Measurements from ENCODE around the gene S100A11.

Gene S100A11

DNA sequence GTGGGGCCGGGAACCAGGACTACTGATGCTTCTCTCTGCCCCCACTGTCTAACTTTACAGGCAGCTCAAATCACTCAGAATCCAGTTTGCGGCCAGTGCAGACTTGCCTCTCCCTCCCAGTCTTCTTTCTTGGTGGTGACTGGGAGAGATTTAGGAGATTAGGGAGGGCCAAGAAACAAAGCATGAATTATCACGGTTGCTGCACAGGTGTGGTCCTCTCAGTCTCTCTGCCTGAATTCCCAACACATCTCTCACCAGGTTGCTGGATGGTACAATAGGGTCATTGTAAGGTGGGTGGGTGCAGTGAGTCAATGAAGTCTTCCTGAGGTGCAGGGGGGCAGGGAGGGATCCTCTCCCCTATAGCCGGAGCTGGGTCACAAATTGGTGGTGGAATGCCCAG lies 12.6 kb downstream of the S100A11 start:
- H3K27ac ChIP-seq: no peak overlapping the region
- H3K4me2 ChIP-seq: no peak overlapping the region
- H3K27me3 ChIP-seq (ENCODE audit: insufficient read depth, low read depth): no peaks in the 10 kb centered on the region
- no peak overlapping the region for H2AFZ ChIP-seq (ENCODE audit: low read depth)
- no peak for TF ChIP-seq CTCF (conservative IDR thresholded peaks at IDR 0.05; ENCODE audit: low read depth, low read length)
- H3K9ac ChIP-seq: no peak overlapping the region
- peaks cover 2% of the 10 kb centered on the region for H3K4me1 ChIP-seq (ENCODE audit: low read depth, poor library complexity, severe bottlenecking)
- no peaks in the 10 kb centered on the region for H4K20me1 ChIP-seq (ENCODE audit: insufficient read depth)
- no peaks in the 10 kb centered on the region for H3K36me3 ChIP-seq (ENCODE audit: insufficient read depth)
- H3K79me2 ChIP-seq (ENCODE audit: insufficient read depth, low read depth): no peaks in the 10 kb centered on the region
- no peak overlapping the region for H3K4me3 ChIP-seq (IDR thresholded peaks at IDR 0.05; ENCODE audit: insufficient read depth, low read depth, low read length)

- no peaks in the 10 kb centered on the region for H4K20me1 ChIP-seq (ENCODE audit: insufficient read depth)
- H3K36me3 ChIP-seq (ENCODE audit: insufficient read depth): no peaks in the 10 kb centered on the region
- H3K27me3 ChIP-seq (ENCODE audit: insufficient read depth, low read depth): no peaks in the 10 kb centered on the region
- no peak overlapping the region for H3K27ac ChIP-seq
- H3K9ac ChIP-seq: no peak overlapping the region
- TF ChIP-seq CTCF (conservative IDR thresholded peaks at IDR 0.05; ENCODE audit: low read depth, low read length): no peak
- no peak overlapping the region for H2AFZ ChIP-seq (ENCODE audit: low read depth)
- H3K4me1 ChIP-seq (ENCODE audit: low read depth, poor library complexity, severe bottlenecking): no peaks in the 10 kb centered on the region
- no peak overlapping the region for H3K4me2 ChIP-seq
- H3K79me2 ChIP-seq (ENCODE audit: insufficient read depth, low read depth): no peaks in the 10 kb centered on the region
- no peak overlapping the region for H3K4me3 ChIP-seq (IDR thresholded peaks at IDR 0.05; ENCODE audit: insufficient read depth, low read depth, low read length)
Observed at GRCh38 chr1:152023221-152023620, 13.6 kb downstream of the S100A11 start.

GRCh38 chr1:152022474-152022873 lies 14.3 kb downstream of the S100A11 start:
- H3K79me2 ChIP-seq (ENCODE audit: insufficient read depth, low read depth): no peaks in the 10 kb centered on the region
- H3K36me3 ChIP-seq (ENCODE audit: insufficient read depth): no peaks in the 10 kb centered on the region
- H3K27me3 ChIP-seq (ENCODE audit: insufficient read depth, low read depth): no peaks in the 10 kb centered on the region
- no peak overlapping the region for H3K4me3 ChIP-seq (IDR thresholded peaks at IDR 0.05; ENCODE audit: insufficient read depth, low read depth, low read length)
- no peak overlapping the region for H3K27ac ChIP-seq
- no peak overlapping the region for H3K9ac ChIP-seq
- H3K4me2 ChIP-seq: no peak overlapping the region
- no peaks in the 10 kb centered on the region for H3K4me1 ChIP-seq (ENCODE audit: low read depth, poor library complexity, severe bottlenecking)
- no peak for TF ChIP-seq CTCF (conservative IDR thresholded peaks at IDR 0.05; ENCODE audit: low read depth, low read length)
- no peak overlapping the region for H2AFZ ChIP-seq (ENCODE audit: low read depth)
- no peaks in the 10 kb centered on the region for H4K20me1 ChIP-seq (ENCODE audit: insufficient read depth)

GRCh38 chr1:152021569-152021968 lies 15.2 kb downstream of the S100A11 start:
- no peak for TF ChIP-seq CTCF (conservative IDR thresholded peaks at IDR 0.05; ENCODE audit: low read depth, low read length)
- Histone ChIP-seq H3K79me2 (ENCODE audit: insufficient read depth, low read depth) (no peaks in the 10 kb centered on the region), H4K20me1 (ENCODE audit: insufficient read depth) (no peaks in the 10 kb centered on the region), H3K9ac (no peak overlapping the region), H3K27ac (no peak overlapping the region), H3K4me2 (no peak overlapping the region), H3K4me1 (ENCODE audit: low read depth, poor library complexity, severe bottlenecking) (no peaks in the 10 kb centered on the region), H3K36me3 (ENCODE audit: insufficient read depth) (no peaks in the 10 kb centered on the region), H3K27me3 (ENCODE audit: insufficient read depth, low read depth) (no peaks in the 10 kb centered on the region), H3K4me3 (IDR thresholded peaks at IDR 0.05; ENCODE audit: insufficient read depth, low read depth, low read length) (no peak overlapping the region), H2AFZ (ENCODE audit: low read depth) (no peak overlapping the region)

- no peaks in the 10 kb centered on the region for H3K4me1 ChIP-seq (ENCODE audit: low read depth, poor library complexity, severe bottlenecking)
- no peaks in the 10 kb centered on the region for H4K20me1 ChIP-seq (ENCODE audit: insufficient read depth)
- H3K4me2 ChIP-seq: no peak overlapping the region
- H3K4me3 ChIP-seq (IDR thresholded peaks at IDR 0.05; ENCODE audit: insufficient read depth, low read depth, low read length): no peak overlapping the region
- no peak overlapping the region for H3K27ac ChIP-seq
- H3K9ac ChIP-seq: no peak overlapping the region
- no peak for TF ChIP-seq CTCF (conservative IDR thresholded peaks at IDR 0.05; ENCODE audit: low read depth, low read length)
- H2AFZ ChIP-seq (ENCODE audit: low read depth): no peak overlapping the region
- no peaks in the 10 kb centered on the region for H3K27me3 ChIP-seq (ENCODE audit: insufficient read depth, low read depth)
- H3K36me3 ChIP-seq (ENCODE audit: insufficient read depth): no peaks in the 10 kb centered on the region
- H3K79me2 ChIP-seq (ENCODE audit: insufficient read depth, low read depth): no peaks in the 10 kb centered on the region
Observed at GRCh38 chr1:152020849-152021248, 16.0 kb downstream of the S100A11 start.

Data from KMS-11 (cell line).